Stimulated activated CD4-positive, alpha-beta T cell treated with anti-CD3 and anti-CD28 coated beads, Interleukin-4, amount 100 ng/mL, for 48 hours (primary cell): ENCODE data around the gene FRMPD2.
"Not testable (repeated sequence)": the region's sequence is repeated elsewhere in the genome, so short reads cannot be mapped to it uniquely, and the experiment has no call there.

Experiments used
- DNase-seq, 2 donors: peaks; one replicate each; pipeline ENCODE4 v3.0.0-alpha.2; 2020; ENCODE audit warnings: low read depth in 2 of 2

The FRMPD2 gene

DNA sequence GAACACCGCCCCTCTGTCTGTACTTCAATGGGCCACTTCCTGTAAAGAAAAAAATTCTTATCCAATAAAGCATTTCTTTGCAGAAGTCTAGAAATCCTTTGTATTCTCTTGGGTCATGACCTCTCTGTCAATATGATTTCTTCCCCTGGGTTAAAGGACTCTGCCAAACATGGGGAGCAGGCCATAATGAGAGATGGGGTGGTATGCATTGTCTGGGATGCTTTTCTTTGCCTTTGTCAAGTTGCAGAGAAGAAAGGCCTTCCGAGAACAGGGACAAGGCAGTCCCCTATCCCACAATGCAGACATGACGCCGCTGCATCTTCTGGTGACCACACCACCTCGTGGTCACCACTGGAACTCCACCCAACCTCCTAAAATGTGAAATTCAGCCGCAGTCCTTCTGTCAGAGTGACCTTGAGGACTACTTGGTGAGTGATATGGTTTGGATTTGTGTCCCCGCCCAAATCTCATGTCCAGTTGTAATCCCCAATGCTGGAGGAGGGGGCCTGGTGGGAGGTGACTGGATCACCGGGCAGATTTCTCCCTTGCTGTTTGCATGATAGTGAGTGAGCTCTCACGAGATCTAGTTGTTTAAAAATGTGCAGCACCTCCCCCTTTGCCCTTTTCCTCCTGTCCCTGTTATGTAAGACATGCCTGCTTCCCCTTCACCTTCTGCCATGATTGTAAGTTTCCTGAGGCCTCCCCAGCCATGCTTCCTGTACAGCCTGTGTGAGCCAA, 15.2 kb upstream of the FRMPD2 start:
- DNase-seq: peak; percentile 27 to 30

DNA sequence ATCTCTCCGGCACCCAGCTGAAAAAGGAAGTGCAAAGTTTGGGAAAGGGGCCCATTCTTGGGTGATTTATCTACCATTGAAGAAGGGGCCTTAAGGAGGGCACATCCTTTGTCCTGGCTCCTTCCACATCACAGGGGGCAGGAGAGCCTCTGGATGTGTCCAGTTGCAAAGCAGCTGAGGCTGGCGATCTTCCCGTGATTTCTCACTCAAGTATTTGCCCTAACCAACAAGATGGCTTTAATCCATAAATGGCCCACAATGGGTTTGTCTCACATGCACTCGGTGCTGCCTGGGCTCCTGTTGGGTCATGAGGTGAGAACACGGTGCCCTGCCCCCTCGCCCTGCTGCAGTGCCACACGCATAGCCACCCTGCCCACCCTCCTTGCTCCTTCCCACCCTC, 14.2 kb upstream of the FRMPD2 start:
- DNase-seq: no peak

DNA sequence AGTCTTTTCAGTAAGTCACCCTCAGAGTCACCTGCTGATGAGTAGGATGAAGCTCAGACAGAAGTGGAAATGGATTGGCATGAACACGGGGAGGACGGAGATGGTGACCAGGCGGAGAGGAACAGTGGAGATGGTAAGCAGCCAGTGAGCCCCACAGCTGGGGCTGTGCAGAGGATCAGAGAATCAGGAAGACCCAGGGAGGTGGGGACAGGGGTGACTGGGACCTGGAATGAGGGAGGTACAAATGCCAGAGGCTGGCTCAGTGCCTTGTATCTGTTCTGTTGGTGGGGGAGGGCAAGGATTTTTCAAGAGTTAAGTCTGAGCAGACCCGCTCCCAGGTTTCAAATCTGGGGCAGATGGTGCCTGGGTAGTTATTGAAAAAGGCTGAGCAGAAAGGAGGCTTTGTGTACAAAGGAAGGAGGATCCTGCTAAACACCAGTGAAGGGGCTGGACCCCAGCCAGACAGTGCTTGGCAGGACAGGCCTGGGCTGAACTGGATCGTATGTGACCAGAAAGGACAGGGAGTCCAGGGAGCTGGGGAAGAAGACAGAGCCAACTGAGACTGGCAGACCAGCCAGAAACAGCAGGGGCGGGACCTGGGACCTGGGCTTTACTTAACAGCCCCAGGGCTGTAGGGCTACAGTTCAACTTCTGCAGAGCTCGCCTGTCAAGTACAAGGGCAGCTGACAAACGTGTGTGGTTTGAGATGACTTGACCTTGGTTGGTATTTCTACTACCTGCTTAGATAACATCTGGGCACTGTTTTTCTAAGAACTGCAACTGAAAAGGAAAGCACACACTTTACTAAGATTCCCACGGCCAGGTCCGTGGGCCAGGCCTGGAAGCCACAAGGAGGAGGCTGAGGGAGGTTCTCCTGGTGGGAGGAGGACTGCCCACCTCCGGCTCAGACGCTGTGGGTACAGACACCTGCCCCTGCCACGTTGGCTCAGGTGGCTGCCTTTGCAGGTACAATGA, 13.2 kb upstream of the FRMPD2 start:
- DNase-seq: no peak

DNA sequence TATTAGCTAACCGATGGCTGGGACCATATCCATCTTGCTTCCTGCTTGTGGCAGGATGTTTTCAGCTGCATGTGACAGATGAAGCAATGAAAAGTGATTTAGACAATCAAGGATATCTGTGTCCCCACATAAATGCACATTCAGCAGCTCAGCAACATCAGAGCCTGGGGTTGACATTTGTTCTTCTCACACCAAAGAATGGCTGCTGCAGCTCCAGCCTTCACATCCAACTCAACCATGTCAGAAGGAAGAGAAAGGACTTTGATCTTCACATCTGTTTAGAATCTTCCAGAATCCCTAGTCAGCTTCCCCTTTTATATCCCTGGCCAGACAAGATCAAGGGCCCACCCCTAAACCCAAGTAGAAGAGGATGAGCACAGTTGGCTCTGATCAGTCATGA, 11.9 kb upstream of the FRMPD2 start:
- DNase-seq: no peak

DNA sequence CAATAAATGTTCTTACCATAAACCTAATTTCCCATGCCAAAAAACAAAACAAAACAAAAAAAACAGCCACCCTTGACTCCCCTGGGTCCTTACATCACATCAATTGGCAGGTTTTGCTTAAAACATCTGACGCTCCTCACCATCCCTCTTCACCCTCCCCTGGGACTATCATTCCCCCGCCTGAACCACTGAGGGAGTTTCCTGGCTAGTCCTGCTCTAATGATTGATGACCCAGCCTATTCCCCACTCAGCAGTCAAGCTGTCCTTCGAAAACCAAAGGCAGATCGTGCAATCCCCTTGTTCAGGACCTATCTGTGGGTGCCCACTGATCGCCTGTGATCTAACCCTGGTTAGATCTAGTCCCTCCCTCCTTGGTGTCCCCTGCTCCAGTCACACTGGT, 11.2 kb upstream of the FRMPD2 start:
- no peak for DNase-seq

DNA sequence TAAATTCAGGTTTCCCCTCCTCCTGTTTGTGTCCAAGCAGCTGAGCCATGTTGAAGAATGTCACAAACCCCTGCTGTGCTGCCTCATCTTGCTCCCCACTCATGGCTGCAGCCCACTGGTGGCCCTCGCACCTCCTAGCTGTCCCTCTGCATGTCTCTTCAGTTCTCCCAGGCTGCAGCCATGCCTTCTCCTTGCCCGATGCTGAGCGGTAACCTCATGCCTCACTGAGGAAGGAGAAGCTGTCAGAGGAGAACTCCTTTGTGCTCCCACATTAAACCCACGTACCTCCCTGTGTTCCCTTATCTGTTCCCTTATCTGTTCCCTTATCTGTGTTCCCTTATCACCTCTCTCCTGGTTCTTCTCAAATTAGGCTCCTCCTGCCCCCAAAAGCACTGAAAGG, 10.3 kb upstream of the FRMPD2 start:
- no peak for DNase-seq

DNA sequence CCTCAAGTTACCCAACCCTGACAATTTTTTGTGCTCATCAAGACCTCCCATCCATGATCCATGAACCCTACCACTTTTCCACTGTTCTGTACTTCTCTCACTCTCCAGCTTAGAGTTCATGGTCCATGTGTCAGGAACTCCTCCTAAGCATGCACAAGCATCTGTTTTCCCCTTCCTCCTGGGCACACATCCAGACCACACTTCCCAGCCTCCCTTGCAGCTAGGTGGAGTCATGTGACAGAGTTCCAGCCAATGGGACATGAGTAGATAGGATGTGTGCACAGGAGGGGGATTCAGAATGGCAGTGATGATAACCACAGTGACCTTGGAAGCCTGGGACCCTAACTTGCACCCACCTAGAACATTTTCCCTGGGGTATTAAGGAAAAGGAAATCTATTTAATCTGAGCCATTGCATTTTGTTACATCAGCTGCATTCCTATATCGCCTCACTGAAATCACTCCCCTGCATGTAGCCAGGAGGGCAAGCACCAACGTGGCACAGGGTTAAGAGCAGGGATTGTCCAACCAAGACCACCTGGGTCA, 9.6 kb upstream of the FRMPD2 start:
- DNase-seq: no peak

DNA sequence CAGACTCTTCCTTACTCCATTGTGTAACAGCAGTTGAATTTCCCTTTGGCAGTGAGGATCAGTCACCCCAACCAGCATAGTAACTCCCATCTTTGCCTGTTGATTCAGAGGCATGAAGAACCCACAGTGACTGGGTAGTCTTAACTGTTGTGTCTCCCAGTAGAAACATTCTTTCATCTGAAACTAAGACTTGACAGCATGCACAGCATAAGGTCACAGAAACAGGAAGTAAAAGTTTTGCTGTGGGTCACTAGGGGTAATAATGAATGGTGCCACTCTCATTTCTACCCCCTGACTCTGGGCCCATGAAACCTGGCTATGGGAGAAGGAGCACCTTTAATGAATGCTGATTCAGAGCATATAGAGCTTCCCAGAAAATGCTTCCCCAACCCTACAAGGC, 8.3 kb upstream of the FRMPD2 start:
- DNase-seq: no peak

DNA sequence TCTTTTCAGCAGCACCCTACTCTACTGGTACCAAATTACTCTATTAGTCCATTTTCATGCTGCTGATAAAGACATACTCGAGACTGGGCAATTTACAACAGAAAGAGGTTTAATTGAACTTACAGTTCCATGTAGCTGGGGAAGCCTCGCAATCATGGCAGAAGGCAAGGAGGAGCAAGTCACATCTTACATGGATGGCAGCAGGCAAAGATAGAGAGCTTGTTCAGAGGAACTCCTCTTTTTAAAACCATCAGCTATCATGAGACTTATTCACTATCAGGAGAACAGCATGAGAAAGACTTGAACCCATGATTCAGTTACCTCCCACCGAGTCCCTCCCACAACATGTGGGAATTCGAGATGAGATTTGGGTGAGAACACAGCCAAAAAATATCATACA, 7.2 kb upstream of the FRMPD2 start:
- not testable (repeated sequence) for DNase-seq

DNA sequence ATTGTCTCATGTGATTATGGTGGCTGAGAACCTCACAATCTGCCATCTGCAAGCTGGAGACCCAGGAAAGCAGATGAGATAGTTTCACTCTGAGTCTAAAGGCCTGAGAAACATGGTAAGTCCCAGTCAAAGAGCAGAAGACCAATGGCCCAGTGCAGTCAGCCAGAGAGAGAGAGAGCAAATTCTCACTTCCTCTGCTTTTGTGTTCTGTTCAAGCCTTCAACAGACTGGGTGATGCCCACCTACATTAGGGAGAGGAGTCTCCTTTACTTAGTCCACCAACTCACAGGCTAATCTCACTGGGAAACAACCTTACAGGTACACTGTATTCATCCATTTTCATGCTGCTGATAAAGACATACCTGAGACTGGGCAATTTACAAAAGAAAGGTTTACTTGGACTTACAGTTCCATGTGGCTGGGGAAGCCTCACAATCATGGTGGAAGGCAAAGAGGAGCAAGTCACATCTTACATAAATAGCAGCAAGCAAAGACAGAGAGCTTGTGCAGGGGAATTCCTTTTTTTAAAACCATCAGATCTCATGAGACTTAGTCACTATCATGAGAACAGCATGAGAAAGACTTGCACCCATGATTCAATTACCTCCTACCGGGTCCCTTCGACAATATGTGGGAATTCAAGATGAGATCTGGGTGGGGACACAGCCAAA, 4.7 kb upstream of the FRMPD2 start:
- no peak for DNase-seq

DNA sequence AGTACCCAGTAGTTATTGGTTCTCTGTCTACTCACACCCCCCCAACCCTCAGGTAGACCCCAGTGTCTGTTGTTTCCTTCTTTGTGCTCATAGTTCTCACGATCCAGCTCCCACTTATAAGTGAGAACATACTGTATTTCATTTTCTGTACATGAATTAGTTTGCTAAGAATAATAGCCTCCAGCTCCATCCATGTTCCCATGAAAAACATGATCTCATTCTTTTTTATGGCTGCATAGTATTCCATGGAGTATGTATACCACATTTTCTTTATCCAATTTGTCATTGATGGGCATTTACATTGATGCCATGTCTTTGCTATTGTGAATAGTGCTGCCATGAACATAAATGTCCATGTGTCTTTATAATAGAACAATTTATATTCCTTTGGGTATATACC, 2.6 kb upstream of the FRMPD2 start:
- no peak for DNase-seq

DNA sequence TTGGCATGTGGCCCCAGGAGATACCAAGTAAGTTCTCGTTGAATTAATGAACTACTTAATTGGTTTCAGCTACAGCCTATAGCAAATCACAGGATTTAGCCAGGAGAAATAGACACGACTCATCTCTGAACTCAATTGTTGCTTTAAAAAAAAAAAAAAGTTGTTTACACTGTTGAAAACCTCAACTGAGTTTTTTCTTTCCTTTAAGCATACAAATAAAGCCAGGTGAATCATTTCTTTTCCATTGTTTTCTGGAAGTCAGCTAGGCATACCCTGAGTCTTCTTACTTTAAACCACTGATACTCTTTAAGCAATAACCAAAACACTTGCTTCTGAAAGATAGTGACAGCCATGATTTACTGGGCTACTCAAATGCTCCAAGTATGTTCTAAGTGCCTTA, 755 bp downstream of the FRMPD2 start:
- no peak for DNase-seq

DNA sequence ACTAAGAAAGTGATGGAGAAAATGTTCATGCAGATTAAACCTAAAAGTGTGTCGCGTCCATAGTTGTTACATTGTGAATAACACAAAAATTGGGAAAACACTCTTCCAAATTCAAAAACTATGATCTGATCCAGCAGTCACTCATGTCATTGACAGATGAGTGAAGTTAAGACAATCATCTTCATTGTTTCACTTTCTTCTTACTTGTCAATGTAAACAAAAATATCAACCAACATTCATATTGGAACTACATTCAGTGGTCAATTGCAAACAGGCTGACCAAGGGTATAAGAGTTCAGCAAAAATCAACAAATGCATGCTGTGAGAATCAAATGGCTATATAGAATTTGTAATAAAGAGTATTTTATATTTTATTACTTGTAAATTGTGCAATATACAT, 1.8 kb downstream of the FRMPD2 start:
- no peak for DNase-seq

DNA sequence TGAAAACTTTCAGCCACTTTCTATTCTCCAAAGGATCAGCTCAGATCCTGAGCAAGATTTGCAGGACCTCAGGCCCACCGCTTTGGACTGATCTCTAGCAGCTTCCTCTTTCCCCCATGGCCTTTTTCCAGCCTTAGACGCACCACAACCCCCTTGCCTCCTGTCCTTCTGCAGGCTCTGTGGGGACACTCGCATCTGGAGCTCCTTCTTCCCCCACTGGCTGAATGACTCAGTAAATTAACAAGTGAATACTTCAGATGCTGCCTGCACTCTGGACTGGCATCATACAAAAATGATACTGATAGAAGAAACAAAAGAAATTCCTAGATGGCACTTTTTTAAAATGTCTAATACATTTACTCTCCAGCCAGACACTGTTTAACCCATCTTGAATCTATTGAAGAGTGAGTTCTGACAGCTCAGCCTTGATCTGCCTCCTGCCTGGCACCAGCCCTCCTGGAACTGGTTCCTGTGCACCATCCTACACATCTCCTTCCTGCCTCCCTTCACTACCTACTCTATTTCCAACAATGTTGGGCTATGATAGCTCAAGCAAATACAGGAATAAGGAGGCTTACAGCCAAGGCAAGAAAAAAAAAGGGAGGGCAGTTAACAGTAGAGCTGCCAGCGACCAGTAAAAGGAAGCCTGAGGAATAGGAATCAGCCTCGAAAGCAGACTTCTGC, 3.3 kb downstream of the FRMPD2 start:
- no peak for DNase-seq

DNA sequence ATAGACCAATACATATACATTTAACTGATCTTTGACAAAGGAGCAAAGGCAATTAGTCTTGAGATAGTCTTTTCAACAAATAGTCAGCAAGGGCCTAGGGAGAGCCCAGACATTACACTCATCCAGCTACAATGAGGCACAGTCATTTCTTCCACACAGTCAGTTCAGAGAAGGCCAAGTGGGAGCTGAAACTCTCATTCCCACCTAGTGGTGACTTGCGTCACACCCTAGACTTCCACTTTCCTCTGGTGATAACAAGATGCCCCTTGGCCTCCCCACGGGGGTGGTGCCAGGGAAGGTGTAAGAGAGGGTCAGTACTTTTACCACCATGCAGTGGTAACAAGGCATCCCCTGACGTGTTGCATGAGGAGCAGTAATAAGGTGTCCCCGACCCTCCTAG, 8.0 kb downstream of the FRMPD2 start:
- DNase-seq: peak in 1 of 2 donors; percentile 4

DNA sequence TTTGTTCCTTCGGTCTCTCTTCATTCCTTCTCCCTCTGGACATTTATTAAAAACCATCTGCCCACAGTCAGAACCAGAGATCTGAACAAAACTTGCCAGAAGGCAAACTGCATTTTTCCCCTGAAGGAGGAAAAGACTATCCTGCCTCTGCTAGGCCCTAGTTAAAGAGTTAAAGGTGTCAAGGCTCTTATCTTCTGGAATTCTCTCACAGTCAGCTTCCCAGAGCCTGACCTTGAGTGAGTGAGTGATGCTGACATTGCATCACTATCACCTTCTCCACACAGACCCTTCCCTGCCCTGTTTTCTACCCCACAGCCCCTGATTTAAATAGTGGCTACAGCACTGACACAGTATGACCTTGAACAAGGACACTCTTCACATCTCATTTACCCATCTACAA, 16.4 kb downstream of the FRMPD2 start:
- no peak for DNase-seq

DNA sequence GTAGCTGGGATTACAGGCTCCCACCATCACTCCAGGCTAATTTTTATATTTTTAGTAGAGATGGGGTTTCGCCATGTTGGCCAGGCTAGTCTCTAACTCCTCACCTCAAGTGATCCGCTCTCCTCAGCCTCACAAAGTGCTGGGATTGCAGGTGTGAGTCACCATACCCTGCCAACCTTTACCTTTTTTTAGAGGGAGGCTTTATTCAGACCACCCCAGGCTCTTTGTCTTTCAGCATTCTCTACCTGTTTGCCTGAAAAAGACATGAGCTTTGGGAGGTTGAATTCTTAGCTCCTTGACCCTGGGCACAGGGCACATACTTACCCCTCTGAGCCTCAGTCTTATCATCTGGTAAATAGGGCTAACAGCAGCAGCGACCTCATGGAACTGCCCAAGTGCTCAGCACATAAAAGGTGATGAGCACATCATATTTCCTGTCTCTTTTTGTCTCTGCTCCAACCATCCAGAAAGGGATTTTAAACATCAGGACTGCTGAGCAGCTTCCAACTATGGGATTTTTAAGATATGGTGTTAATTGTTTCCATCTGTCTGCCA, 17.0 kb downstream of the FRMPD2 start:
- DNase-seq: no peak

DNA sequence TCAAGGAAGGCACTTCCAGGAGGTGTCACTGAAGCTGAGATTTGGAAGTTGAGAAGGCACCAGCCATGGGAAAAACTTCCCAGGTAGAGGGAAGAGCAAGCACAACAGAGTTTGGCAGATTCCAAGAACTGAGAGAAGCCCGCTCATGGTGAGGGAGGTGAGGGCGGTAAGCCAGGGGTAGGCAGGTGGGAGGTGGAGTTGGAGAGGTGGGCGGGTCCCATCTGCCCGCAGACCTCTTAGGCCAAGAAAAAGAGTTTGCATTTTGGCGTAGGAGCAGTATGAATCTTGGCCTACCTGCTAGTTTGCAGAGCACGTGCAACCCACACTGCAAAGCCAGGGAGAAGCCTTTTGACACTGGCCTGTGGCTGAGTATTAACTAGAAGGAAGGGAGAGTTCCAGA, 18.8 kb downstream of the FRMPD2 start:
- no peak for DNase-seq

DNA sequence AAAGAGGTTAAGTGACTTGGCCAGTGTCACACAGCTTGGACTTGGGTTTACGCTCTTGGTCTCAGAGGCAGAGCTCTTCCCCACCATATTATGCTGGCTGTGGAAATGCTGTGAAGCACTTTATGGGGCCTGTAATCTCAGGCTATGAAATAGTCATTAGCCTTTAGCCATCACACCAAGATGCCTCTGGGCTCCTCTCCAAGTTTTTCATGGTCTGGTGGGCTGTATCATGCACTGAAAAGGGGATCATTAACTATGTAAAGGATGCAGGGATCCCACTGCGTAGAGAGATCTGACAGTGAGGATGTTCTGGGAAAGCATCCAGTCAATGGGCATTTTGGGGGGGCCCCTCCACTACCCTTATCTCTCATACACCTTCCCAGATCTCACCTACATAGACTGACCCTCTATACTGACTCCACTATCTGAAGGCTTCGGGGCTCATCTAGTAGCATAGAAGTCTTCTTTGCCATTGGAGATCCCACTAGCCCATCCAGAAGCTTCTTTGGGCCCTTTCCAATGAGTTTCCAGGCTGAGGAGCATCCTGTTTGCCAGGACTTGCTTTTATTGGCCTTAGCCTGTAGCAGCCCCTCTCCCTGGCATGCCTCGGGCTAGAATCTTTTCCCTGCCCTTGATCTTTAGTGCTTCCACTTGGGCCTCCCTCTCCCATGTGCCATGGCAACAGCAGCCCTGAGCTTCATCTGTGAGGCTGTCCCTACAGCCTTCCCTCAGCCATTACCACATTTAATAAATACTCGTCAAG, 19.6 kb downstream of the FRMPD2 start:
- DNase-seq: no peak

DNA sequence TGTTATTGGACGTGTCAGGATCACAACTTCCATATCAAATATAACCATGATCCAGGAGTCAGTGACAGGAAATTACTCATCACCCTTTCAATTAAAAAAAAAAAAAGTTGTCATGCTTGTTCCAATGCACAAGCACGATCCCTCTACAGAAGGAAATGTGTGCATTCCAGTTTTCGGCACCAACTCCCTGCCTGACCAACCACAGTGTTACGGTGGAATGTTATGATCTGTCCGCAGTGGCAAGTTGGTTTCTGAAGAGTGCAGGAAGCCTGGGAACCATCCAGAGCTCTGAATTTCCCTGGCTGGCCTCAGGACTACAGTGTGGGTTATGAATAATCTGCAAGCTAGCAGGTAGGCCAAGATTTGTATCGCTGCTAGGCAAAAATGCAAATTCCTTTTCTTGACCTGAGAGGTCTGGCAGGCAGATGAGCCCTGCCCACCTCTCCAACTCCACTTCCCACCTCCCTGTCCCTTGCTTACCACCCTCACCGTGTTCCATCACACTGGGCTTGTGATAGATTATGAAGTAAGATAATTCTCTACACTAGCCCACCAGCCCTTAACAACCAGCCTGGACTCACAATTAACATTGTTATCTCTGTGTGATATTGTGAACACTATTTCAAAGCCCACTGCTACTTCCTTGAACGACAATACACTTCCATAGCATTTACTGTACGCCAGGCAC, 20.4 kb downstream of the FRMPD2 start:
- no peak for DNase-seq
